ENCODE measurements around the gene VEGFD. TPM values are rescaled to one million over a fixed set of nuclear protein-coding genes. Genes with fewer than 3 reads are reported as not detected.
"Not testable (repeated sequence)": the region's sequence is repeated elsewhere in the genome, so short reads cannot be mapped to it uniquely, and the experiment has no call there.

The VEGFD gene
- total RNA-seq, 2 donors from 2014 or later: not detected

DNA sequence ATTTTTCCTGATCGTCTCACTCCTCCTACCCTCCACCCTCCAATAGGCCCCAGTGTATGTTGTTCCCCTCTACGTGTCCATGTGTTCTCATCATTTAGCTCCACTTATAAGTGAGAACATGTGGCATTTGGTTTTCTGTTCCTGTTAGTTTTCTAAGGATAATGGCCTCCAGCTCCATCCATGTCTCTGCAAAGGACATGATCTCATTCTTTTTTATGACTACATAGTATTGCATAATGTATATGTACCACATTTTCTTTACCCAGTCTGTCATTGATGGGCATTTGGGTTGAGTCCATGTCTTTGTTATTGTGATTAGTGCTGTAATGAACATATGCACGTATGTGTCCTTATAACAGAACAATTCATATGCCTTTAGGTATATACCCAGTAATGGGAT is 78.3 kb downstream of the VEGFD start:
- H3K36me3 Mint-ChIP-seq (ENCODE audit: low read depth); H3K27ac Mint-ChIP-seq; H3K4me1 Mint-ChIP-seq; ATAC-seq (replicated peaks); H3K27me3 Mint-ChIP-seq; H3K4me3 Mint-ChIP-seq; H3K9me3 Mint-ChIP-seq: not testable (repeated sequence)

DNA sequence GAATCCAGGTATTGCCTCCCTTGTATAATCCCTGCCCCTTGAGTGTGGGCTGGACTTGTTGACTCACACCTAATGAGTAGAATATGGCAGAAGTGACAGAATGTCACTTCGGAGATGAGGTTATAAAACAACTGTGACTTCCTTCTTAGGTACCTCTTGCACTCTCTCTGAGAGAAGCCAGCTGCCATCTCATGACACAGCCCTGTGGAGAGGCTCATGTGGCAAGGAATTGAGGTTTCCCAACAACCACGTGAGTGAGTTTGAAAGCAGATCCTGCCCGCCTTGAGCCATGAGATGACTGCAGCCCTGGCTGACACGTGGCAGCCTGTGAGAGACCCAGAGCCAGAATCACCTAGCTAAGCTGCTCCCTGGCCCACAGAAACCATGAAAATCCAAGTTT is 82.3 kb downstream of the VEGFD start:
- peak; percentile 96 for ATAC-seq (replicated peaks)
- no peaks in the 10 kb centered on the region for H3K9me3 Mint-ChIP-seq
- peak overlapping the region; percentile 74 for H3K27ac Mint-ChIP-seq
- no peak overlapping the region for H3K4me3 Mint-ChIP-seq
- H3K4me1 Mint-ChIP-seq: no peaks in the 10 kb centered on the region
- H3K36me3 Mint-ChIP-seq (ENCODE audit: low read depth): no peaks in the 10 kb centered on the region
- H3K27me3 Mint-ChIP-seq: no peaks in the 10 kb centered on the region

DNA sequence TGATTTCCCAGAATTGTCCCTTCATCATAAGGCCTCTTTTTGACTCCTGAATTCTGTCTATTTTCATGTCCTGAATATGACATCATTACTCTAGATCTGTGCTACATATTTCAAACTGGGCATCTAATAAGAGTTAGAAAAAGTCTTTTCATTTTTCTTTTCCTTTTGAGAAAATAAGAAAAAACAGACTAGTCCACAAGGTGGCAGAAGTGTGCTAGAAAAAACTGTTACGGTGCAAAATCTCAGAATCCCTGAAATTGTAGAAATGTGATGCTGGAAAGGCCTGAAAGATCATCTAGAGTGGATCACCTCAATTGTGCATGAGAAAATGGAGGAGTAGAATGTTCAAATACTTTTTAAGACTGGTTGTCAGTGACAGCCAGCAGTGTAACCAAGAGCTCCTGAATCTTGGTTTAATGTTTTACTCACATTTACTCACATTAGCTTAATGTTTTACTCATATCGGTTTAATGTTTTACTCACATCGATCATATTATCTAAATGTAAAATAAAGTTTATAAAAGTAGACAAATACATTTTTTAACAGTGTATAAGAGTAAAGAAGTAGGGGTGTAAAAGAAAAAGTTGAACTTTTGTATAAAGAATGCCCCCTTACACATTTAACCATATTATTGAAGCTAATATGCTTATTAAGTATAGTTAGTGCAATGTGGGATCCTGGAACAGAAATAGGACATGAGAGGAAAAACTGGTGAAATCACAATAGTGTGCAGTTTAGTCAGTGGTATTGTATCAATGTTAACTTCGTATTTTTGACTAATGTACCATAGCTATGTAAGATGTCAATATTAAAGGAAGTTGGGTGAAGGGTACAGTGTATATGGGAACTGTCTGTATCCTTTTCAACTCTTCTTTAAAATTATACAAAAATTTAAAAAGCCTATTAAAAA is 84.0 kb downstream of the VEGFD start:
- Mint-ChIP-seq H3K27ac (no peak overlapping the region), H3K4me1 (no peaks in the 10 kb centered on the region), H3K27me3 (no peaks in the 10 kb centered on the region), H3K4me3 (no peak overlapping the region), H3K9me3 (no peaks in the 10 kb centered on the region), H3K36me3 (ENCODE audit: low read depth) (no peaks in the 10 kb centered on the region)
- ATAC-seq (replicated peaks): no peak

DNA sequence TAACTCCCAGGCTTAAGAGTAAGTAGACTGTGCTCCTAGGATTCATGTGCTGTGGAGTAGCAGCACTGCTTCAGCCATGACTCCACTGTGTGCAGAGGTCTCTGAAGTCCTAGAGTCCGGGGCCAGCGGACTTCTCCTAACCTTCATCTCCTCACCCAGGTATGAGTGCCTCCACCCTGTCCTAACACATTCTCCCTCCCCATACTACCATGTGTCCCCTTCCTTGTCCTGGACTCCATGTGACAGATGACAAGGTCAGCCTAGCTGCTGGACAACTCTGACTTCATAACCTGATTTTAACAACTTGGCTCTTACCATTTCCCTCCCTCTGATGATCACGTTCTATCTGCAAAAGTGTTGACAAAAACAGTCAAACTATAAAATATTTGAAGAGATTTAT is 85.4 kb downstream of the VEGFD start:
- Mint-ChIP-seq H3K27me3 (no peaks in the 10 kb centered on the region), H3K9me3 (no peaks in the 10 kb centered on the region), H3K4me3 (no peak overlapping the region), H3K27ac (no peak overlapping the region), H3K36me3 (ENCODE audit: low read depth) (no peaks in the 10 kb centered on the region), H3K4me1 (no peaks in the 10 kb centered on the region)
- ATAC-seq (replicated peaks): no peak

DNA sequence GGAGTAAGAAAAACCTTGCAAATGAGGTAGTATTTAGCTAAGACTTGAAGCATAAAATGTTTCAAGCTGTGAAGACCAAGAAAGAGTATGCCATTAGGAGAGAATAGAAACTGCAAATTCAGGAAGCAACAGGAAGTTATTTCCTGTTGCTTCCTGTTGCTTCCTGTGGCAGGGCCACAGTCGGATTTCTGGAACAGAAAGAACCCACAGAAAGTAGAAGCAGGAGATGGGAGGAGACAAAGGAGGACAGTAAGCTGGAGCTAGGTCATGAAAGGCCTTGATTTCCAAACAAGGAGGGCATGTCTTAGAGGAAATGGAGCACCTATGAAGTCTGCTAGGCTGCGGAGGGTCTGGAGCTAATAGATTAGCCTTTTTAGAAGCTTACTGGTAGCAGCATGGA is 86.0 kb downstream of the VEGFD start:
- Mint-ChIP-seq H3K27ac (no peak overlapping the region), H3K4me3 (no peak overlapping the region), H3K36me3 (ENCODE audit: low read depth) (no peaks in the 10 kb centered on the region), H3K9me3 (no peaks in the 10 kb centered on the region), H3K4me1 (no peaks in the 10 kb centered on the region), H3K27me3 (no peaks in the 10 kb centered on the region)
- ATAC-seq (replicated peaks): no peak

Other genes starting within 250 kb of the VEGFD start
- gene ASB9, start 114.3 kb downstream of the VEGFD start, total RNA-seq: 1 to 10 TPM; 1.5 to 3.1 TPM
- gene ASB11, start 68.8 kb downstream of the VEGFD start, total RNA-seq: not detected
- 10 to 100 TPM; 28.1 to 68.8 TPM for gene PIGA, start 48.9 kb downstream of the VEGFD start, total RNA-seq
- 1 to 10 TPM; 3.1 to 3.8 TPM for gene PIR, start 108.9 kb upstream of the VEGFD start, total RNA-seq
- gene BMX, start 116.4 kb upstream of the VEGFD start, total RNA-seq: not detected
- gene ACE2, start 216.5 kb upstream of the VEGFD start, total RNA-seq: under 1 TPM in 1 of 2 donors, not detected in 1; 0.16 TPM